A673 (cell line): Measurements from ENCODE around the gene TARP.

Experiments
- BruUV-seq: library from RNA; stranded (reverse); fragments of 400-500 nt; replicated peaks from 2 replicates; lab custom pipeline; 2021; lab: Mats Ljungman, UMichigan
- CTCF ChIA-PET: fragments of 300-600 bp; sonication (Branson Sonifier 250); formaldehyde crosslinking; loops from one replicate; lab custom pipeline; 2022; ENCODE audit warnings: antibody characterized with exemption; lab: Charles Lee
- POLR2A ChIA-PET: fragments of 300-600 bp; sonication (Branson Sonifier 250); formaldehyde crosslinking; loops from one replicate; lab custom pipeline; 2022; ENCODE audit warnings: antibody characterized with exemption; ENCODE audit not compliant: low non-redundant PET; lab: Charles Lee
- DNase-seq: peaks from one replicate; pipeline ENCODE4 v3.0.0-alpha.2; 2015; ENCODE audit warnings: low spot score
- H3K27ac ChIP-seq: fragments of 200-600 bp; sonication (generic); 2 replicates; pipeline ENCODE4 v1.5.1; 2016; ENCODE audit warnings: mixed run types, low read depth, mild to moderate bottlenecking, mixed read lengths, antibody characterized with exemption, low read length; ENCODE audit not compliant: poor library complexity, severe bottlenecking
- H3K27me3 ChIP-seq: fragments of 200-600 bp; sonication (generic); replicated peaks from 2 replicates; pipeline ENCODE4 v1.6.1; 2017; ENCODE audit warnings: mixed run types, low read depth, mild to moderate bottlenecking, mixed read lengths, antibody characterized with exemption, low read length; ENCODE audit not compliant: insufficient read depth, poor library complexity
- H3K36me3 ChIP-seq: fragments of 200-600 bp; sonication (generic); 2 replicates; pipeline ENCODE4 v1.6.1; 2016; ENCODE audit warnings: mixed run types, mild to moderate bottlenecking, mixed read lengths, antibody characterized with exemption, low read length; ENCODE audit not compliant: insufficient read depth, poor library complexity, severe bottlenecking
- H3K4me1 ChIP-seq: fragments of 200-600 bp; sonication (generic); 2 replicates; pipeline ENCODE4 v1.6.1; 2017; ENCODE audit warnings: mixed run types, mild to moderate bottlenecking, mixed read lengths, antibody characterized with exemption, low read length; ENCODE audit not compliant: insufficient read depth, poor library complexity, severe bottlenecking
- H3K4me3 ChIP-seq: fragments of 200-600 bp; sonication (generic); 2 replicates; pipeline ENCODE4 v1.5.1; 2016; ENCODE audit warnings: low read depth, mixed run types, mild to moderate bottlenecking, mixed read lengths, low read length; ENCODE audit not compliant: poor library complexity, severe bottlenecking
- H3K9me3 ChIP-seq: fragments of 200-600 bp; sonication (generic); 2 replicates; pipeline ENCODE4 v1.6.1; 2016; ENCODE audit warnings: mixed run types, low read depth, mild to moderate bottlenecking, mixed read lengths, antibody characterized with exemption, low read length; ENCODE audit not compliant: poor library complexity, severe bottlenecking
- CTCF ChIP-seq: fragments of 300-800, 200-600 bp; sonication (generic); conservative IDR thresholded peaks from 2 replicates; pipeline ENCODE4 v1.5.1; 2017; ENCODE audit warnings: low read depth, mild to moderate bottlenecking, antibody characterized with exemption, low read length, moderate library complexity, mixed read lengths
- EZH2 ChIP-seq: fragments of 200-600 bp; sonication (generic); IDR thresholded peaks from 2 replicates; pipeline ENCODE4 v1.6.1; 2017; ENCODE audit warnings: borderline replicate concordance, low read depth, mild to moderate bottlenecking, mixed read lengths, antibody characterized with exemption, low read length; ENCODE audit not compliant: poor library complexity, severe bottlenecking
- intact Hi-C: fragments of 100-400 bp; cut with micrococcal nuclease; formaldehyde crosslinking; loops from one replicate; pipeline ENCODE4 v1.10.0; 2022; ENCODE audit not compliant: unreplicated experiment

TARP gene

GRCh38 chr7:38321967-38322366 lies 48.5 kb upstream of the TARP start:
- intact Hi-C loops = no loop called here
- DNase-seq = no peak
- ChIA-PET POLR2A (no interaction called here), CTCF (interaction anchor here (1.3 kb wide), 1 partner anchor 14 kb away, joined by 4 read pairs; no protein-coding TSS in a partner anchor)
- no peak overlapping the region for H3K4me3 ChIP-seq
- no peaks in the 10 kb centered on the region for H3K9me3 ChIP-seq
- TF ChIP-seq CTCF (no peak), EZH2 (no peak)
- H3K27ac ChIP-seq = no peak overlapping the region
- BruUV-seq = no TSS peak
- no peaks in the 10 kb centered on the region for H3K27me3 ChIP-seq
- H3K4me1 ChIP-seq = peaks cover 3% of the 10 kb centered on the region
- no peaks in the 10 kb centered on the region for H3K36me3 ChIP-seq

GRCh38 chr7:38321515-38321944 lies 48.1 kb upstream of the TARP start:
- intact Hi-C loops = no loop called here
- H3K36me3 ChIP-seq = no peaks in the 10 kb centered on the region
- POLR2A ChIA-PET = no interaction called here
- DNase-seq = no peak
- no peak for TF ChIP-seq EZH2
- TF ChIP-seq CTCF = no peak
- no peak overlapping the region for H3K27ac ChIP-seq
- no peaks in the 10 kb centered on the region for H3K27me3 ChIP-seq
- no TSS peak for BruUV-seq
- CTCF ChIA-PET = interaction anchor here (1.3 kb wide), 1 partner anchor 14 kb away, joined by 4 read pairs; no protein-coding TSS in a partner anchor
- no peaks in the 10 kb centered on the region for H3K4me1 ChIP-seq
- H3K4me3 ChIP-seq = no peak overlapping the region
- no peaks in the 10 kb centered on the region for H3K9me3 ChIP-seq

- no peaks in the 10 kb centered on the region for H3K27me3 ChIP-seq
- intact Hi-C loops = no loop called here
- no TSS peak for BruUV-seq
- TF ChIP-seq EZH2 (no peak), CTCF (no peak)
- CTCF ChIA-PET = interaction anchor here (1.0 to 1.3 kb wide), 2 partner anchors 14 to 105 kb away, joined by 3 to 4 read pairs; no protein-coding TSS in a partner anchor
- H3K4me1 ChIP-seq = no peaks in the 10 kb centered on the region
- DNase-seq = no peak
- H3K9me3 ChIP-seq = no peaks in the 10 kb centered on the region
- POLR2A ChIA-PET = no interaction called here
- H3K27ac ChIP-seq = no peak overlapping the region
- H3K4me3 ChIP-seq = no peak overlapping the region
- H3K36me3 ChIP-seq = no peaks in the 10 kb centered on the region
Observed at GRCh38 chr7:38321050-38321449, 47.6 kb upstream of the TARP start.
